A673 (cell line): Measurements from ENCODE around the gene FLACC1. TPM values are rescaled to one million over a fixed set of nuclear protein-coding genes. Genes with fewer than 3 reads are reported as not detected.
"Not testable (repeated sequence)": the region's sequence is repeated elsewhere in the genome, so short reads cannot be mapped to it uniquely, and the experiment has no call there.

Source experiments
- BruUV-seq: library from RNA; stranded (reverse); fragments of 400-500 nt; replicated peaks from 2 replicates; lab custom pipeline; 2021; lab: Mats Ljungman, UMichigan
- CTCF ChIA-PET: fragments of 300-600 bp; sonication (Branson Sonifier 250); formaldehyde crosslinking; loops from one replicate; lab custom pipeline; 2022; ENCODE audit warnings: antibody characterized with exemption; lab: Charles Lee
- POLR2A ChIA-PET: fragments of 300-600 bp; sonication (Branson Sonifier 250); formaldehyde crosslinking; loops from one replicate; lab custom pipeline; 2022; ENCODE audit warnings: antibody characterized with exemption; ENCODE audit not compliant: low non-redundant PET; lab: Charles Lee
- DNase-seq: peaks from one replicate; pipeline ENCODE4 v3.0.0-alpha.2; 2015; ENCODE audit warnings: low spot score
- H3K27ac ChIP-seq: fragments of 200-600 bp; sonication (generic); 2 replicates; pipeline ENCODE4 v1.5.1; 2016; ENCODE audit warnings: mixed run types, low read depth, mild to moderate bottlenecking, mixed read lengths, antibody characterized with exemption, low read length; ENCODE audit not compliant: poor library complexity, severe bottlenecking
- H3K27me3 ChIP-seq: fragments of 200-600 bp; sonication (generic); replicated peaks from 2 replicates; pipeline ENCODE4 v1.6.1; 2017; ENCODE audit warnings: mixed run types, low read depth, mild to moderate bottlenecking, mixed read lengths, antibody characterized with exemption, low read length; ENCODE audit not compliant: insufficient read depth, poor library complexity
- H3K36me3 ChIP-seq: fragments of 200-600 bp; sonication (generic); 2 replicates; pipeline ENCODE4 v1.6.1; 2016; ENCODE audit warnings: mixed run types, mild to moderate bottlenecking, mixed read lengths, antibody characterized with exemption, low read length; ENCODE audit not compliant: insufficient read depth, poor library complexity, severe bottlenecking
- H3K4me1 ChIP-seq: fragments of 200-600 bp; sonication (generic); 2 replicates; pipeline ENCODE4 v1.6.1; 2017; ENCODE audit warnings: mixed run types, mild to moderate bottlenecking, mixed read lengths, antibody characterized with exemption, low read length; ENCODE audit not compliant: insufficient read depth, poor library complexity, severe bottlenecking
- H3K4me3 ChIP-seq: fragments of 200-600 bp; sonication (generic); 2 replicates; pipeline ENCODE4 v1.5.1; 2016; ENCODE audit warnings: low read depth, mixed run types, mild to moderate bottlenecking, mixed read lengths, low read length; ENCODE audit not compliant: poor library complexity, severe bottlenecking
- H3K9me3 ChIP-seq: fragments of 200-600 bp; sonication (generic); 2 replicates; pipeline ENCODE4 v1.6.1; 2016; ENCODE audit warnings: mixed run types, low read depth, mild to moderate bottlenecking, mixed read lengths, antibody characterized with exemption, low read length; ENCODE audit not compliant: poor library complexity, severe bottlenecking
- CTCF ChIP-seq: fragments of 300-800, 200-600 bp; sonication (generic); conservative IDR thresholded peaks from 2 replicates; pipeline ENCODE4 v1.5.1; 2017; ENCODE audit warnings: low read depth, mild to moderate bottlenecking, antibody characterized with exemption, low read length, moderate library complexity, mixed read lengths
- EZH2 ChIP-seq: fragments of 200-600 bp; sonication (generic); IDR thresholded peaks from 2 replicates; pipeline ENCODE4 v1.6.1; 2017; ENCODE audit warnings: borderline replicate concordance, low read depth, mild to moderate bottlenecking, mixed read lengths, antibody characterized with exemption, low read length; ENCODE audit not compliant: poor library complexity, severe bottlenecking
- intact Hi-C: fragments of 100-400 bp; cut with micrococcal nuclease; formaldehyde crosslinking; loops from one replicate; pipeline ENCODE4 v1.10.0; 2022; ENCODE audit not compliant: unreplicated experiment
- total RNA-seq: library from RNA; stranded (reverse); gene quantifications from 2 replicates; pipeline ENCODE4 v1.2.3, GENCODE V29; 2021

FLACC1 gene
- total RNA-seq, 1 experiment from 2014 or later, result 2.4 TPM

- Histone ChIP-seq H3K27me3 (no peaks in the 10 kb centered on the region), H3K36me3 (peaks cover 24% of the 10 kb centered on the region), H3K27ac (no peak overlapping the region), H3K9me3 (no peaks in the 10 kb centered on the region), H3K4me3 (no peak overlapping the region), H3K4me1 (no peaks in the 10 kb centered on the region)
- no peak for DNase-seq
- BruUV-seq, result no TSS peak
- no peak for TF ChIP-seq EZH2
- no peak for TF ChIP-seq CTCF
- intact Hi-C loops, result no loop called here
- ChIA-PET POLR2A (no interaction called here), CTCF (no interaction called here)
Observed at GRCh38 chr2:201377218-201377617, 20.1 kb upstream of the FLACC1 start.

- TF ChIP-seq CTCF, result no peak
- no peak for TF ChIP-seq EZH2
- Histone ChIP-seq H3K4me3 (no peak overlapping the region), H3K27me3 (no peaks in the 10 kb centered on the region), H3K4me1 (no peaks in the 10 kb centered on the region), H3K27ac (no peak overlapping the region), H3K36me3 (no peaks in the 10 kb centered on the region), H3K9me3 (peaks cover 4% of the 10 kb centered on the region)
- ChIA-PET POLR2A (no interaction called here), CTCF (no interaction called here)
- intact Hi-C loops, result no loop called here
- DNase-seq, result no peak
- no TSS peak for BruUV-seq
Observed at GRCh38 chr2:201369775-201370174, 12.6 kb upstream of the FLACC1 start.

- H3K9me3 ChIP-seq, DNase-seq, H3K4me1 ChIP-seq, BruUV-seq, POLR2A ChIA-PET, H3K27ac ChIP-seq, intact Hi-C loops, H3K27me3 ChIP-seq, CTCF ChIA-PET, H3K4me3 ChIP-seq, H3K36me3 ChIP-seq: not testable (repeated sequence)
Observed at GRCh38 chr2:201369318-201369717, 12.2 kb upstream of the FLACC1 start.

GRCh38 chr2:201366146-201366545, 9.0 kb upstream of the FLACC1 start:
- Histone ChIP-seq H3K36me3 (no peaks in the 10 kb centered on the region), H3K4me3 (no peak overlapping the region), H3K27me3 (no peaks in the 10 kb centered on the region), H3K9me3 (peaks cover 4% of the 10 kb centered on the region), H3K27ac (no peak overlapping the region), H3K4me1 (no peaks in the 10 kb centered on the region)
- intact Hi-C loops, result no loop called here
- ChIA-PET CTCF (no interaction called here), POLR2A (no interaction called here)
- TF ChIP-seq EZH2 (no peak), CTCF (no peak)
- BruUV-seq, result no TSS peak
- no peak for DNase-seq
